ENCODE results near the gene SPP1. TPM values are rescaled to one million over a fixed set of nuclear protein-coding genes. Genes with fewer than 3 reads are reported as not detected.

Gene SPP1
- total and polyA plus RNA-seq, 10 of the 15 experiments (the other 5 are each of a cell fraction or from before 2014, with no cell fraction given), result 0.05 to 1.1 (median 0.39) TPM; not detected in 6

DNA sequence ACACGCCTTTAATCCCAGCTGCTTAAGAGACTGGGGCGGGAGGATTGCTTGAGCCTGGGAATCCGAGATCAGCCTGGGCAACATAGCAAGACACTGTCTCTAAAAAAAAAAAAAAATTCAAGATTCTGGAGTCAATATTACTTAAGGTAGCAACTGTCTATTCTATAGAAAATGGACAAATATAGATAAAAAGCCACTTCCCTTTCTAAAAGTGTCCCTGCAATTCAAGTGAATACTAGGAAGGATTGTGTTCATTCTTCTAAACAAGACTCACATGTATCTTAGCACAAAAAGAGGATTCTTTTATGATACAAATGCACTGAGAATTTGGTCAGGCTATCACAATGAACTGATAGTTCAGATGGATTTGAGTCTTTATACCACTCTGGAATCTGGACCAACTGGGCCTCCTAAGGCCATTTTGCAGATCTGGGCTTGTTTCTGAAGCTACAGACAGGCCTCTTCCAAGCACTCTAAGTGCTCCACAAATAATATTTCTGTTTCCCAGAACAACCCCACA is 38.9 kb downstream of the SPP1 start:
- H3K27ac ChIP-seq (ENCODE audit: control insufficient read depth, insufficient read depth), result no peak overlapping the region
- no peak for TF ChIP-seq SMARCA5 (IDR thresholded peaks at IDR 0.05)
- no peak for TF ChIP-seq CEBPB (IDR thresholded peaks at IDR 0.05; ENCODE audit: borderline replicate concordance in 1 of 2, low read depth in 2 of 2, low read length in 2 of 2)
- no peak for TF ChIP-seq FOXM1 (IDR thresholded peaks at IDR 0.05; ENCODE audit: low read depth, low read length)
- no peak for TF ChIP-seq ASH2L (IDR thresholded peaks at IDR 0.05; ENCODE audit: borderline replicate concordance, low read depth)
- TF ChIP-seq, protein P1, sequence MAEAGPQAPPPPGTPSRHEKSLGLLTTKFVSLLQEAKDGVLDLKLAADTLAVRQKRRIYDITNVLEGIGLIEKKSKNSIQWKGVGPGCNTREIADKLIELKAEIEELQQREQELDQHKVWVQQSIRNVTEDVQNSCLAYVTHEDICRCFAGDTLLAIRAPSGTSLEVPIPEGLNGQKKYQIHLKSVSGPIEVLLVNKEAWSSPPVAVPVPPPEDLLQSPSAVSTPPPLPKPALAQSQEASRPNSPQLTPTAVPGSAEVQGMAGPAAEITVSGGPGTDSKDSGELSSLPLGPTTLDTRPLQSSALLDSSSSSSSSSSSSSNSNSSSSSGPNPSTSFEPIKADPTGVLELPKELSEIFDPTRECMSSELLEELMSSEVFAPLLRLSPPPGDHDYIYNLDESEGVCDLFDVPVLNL (IDR thresholded peaks at IDR 0.05; ENCODE audit: low read depth, low read length), result no peak
- TF ChIP-seq SMC3 (IDR thresholded peaks at IDR 0.05; ENCODE audit: borderline replicate concordance, low read length), result no peak
- TF ChIP-seq, protein P2, sequence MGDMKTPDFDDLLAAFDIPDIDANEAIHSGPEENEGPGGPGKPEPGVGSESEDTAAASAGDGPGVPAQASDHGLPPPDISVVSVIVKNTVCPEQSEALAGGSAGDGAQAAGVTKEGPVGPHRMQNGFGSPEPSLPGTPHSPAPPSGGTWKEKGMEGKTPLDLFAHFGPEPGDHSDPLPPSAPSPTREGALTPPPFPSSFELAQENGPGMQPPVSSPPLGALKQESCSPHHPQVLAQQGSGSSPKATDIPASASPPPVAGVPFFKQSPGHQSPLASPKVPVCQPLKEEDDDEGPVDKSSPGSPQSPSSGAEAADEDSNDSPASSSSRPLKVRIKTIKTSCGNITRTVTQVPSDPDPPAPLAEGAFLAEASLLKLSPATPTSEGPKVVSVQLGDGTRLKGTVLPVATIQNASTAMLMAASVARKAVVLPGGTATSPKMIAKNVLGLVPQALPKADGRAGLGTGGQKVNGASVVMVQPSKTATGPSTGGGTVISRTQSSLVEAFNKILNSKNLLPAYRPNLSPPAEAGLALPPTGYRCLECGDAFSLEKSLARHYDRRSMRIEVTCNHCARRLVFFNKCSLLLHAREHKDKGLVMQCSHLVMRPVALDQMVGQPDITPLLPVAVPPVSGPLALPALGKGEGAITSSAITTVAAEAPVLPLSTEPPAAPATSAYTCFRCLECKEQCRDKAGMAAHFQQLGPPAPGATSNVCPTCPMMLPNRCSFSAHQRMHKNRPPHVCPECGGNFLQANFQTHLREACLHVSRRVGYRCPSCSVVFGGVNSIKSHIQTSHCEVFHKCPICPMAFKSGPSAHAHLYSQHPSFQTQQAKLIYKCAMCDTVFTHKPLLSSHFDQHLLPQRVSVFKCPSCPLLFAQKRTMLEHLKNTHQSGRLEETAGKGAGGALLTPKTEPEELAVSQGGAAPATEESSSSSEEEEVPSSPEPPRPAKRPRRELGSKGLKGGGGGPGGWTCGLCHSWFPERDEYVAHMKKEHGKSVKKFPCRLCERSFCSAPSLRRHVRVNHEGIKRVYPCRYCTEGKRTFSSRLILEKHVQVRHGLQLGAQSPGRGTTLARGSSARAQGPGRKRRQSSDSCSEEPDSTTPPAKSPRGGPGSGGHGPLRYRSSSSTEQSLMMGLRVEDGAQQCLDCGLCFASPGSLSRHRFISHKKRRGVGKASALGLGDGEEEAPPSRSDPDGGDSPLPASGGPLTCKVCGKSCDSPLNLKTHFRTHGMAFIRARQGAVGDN (IDR thresholded peaks at IDR 0.05), result no peak
- TF ChIP-seq, protein P3, sequence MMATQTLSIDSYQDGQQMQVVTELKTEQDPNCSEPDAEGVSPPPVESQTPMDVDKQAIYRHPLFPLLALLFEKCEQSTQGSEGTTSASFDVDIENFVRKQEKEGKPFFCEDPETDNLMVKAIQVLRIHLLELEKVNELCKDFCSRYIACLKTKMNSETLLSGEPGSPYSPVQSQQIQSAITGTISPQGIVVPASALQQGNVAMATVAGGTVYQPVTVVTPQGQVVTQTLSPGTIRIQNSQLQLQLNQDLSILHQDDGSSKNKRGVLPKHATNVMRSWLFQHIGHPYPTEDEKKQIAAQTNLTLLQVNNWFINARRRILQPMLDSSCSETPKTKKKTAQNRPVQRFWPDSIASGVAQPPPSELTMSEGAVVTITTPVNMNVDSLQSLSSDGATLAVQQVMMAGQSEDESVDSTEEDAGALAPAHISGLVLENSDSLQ (IDR thresholded peaks at IDR 0.05), result no peak
- no peak for TF ChIP-seq NR2F1 (conservative IDR thresholded peaks at IDR 0.05)
- no peak for TF ChIP-seq CBFB (IDR thresholded peaks at IDR 0.05; ENCODE audit: low read depth)
- TF ChIP-seq HDGF (IDR thresholded peaks at IDR 0.05), result no peak
- H2AFZ ChIP-seq (ENCODE audit: control insufficient read depth, low read depth, low read length), result no peak overlapping the region
- FAIRE-seq (no peak), DNase-seq (ENCODE audit: low read depth, low spot score) (no peak), ATAC-seq (no peak)
- POLR2A ChIA-PET, result no interaction called here
- SMC1A ChIA-PET (ENCODE audit: uncharacterized antibody, unreplicated experiment), result interaction anchor here (0.9 to 1.8 kb wide), 3 partner anchors 19 to 410 kb away, joined by 3 read pairs; no protein-coding TSS in a partner anchor
- 96% methylated on average over 3 of the region's 3 CpGs for WGBS (ENCODE audit: insufficient coverage, insufficient replicate concordance, low lambda C conversion rate, missing lambda C conversion rate)
- no peaks in the 10 kb centered on the region for H3K27me3 ChIP-seq (replicated peaks in 1 of 2; ENCODE audit: control insufficient read depth in 2 of 2, insufficient read depth in 2 of 2, low read length in 1 of 2)
- H3K4me2 ChIP-seq (ENCODE audit: control insufficient read depth, insufficient read depth), result no peak overlapping the region
- BruUV-seq (replicated peaks), result no TSS peak
- no peaks in the 10 kb centered on the region for H3K36me3 ChIP-seq (ENCODE audit: control insufficient read depth in 2 of 2, insufficient read depth in 2 of 2, low read length in 1 of 2)
- H3K4me3 ChIP-seq, result no peak overlapping the region
- no peak overlapping the region for H3K9ac ChIP-seq (ENCODE audit: control insufficient read depth, insufficient read depth, low read length)
- in situ Hi-C loops (cut with MboI) (no loop called here), intact Hi-C loops (cut with micrococcal nuclease; ENCODE audit: unreplicated experiment) (no loop called here)
- CTCF ChIA-PET, result interaction anchor here (0.6 to 2.3 kb wide), 2 partner anchors 19 to 625 kb away, joined by 3 to 7 read pairs; no protein-coding TSS in a partner anchor
- H4K20me1 ChIP-seq (ENCODE audit: control insufficient read depth, insufficient read depth), result no peaks in the 10 kb centered on the region
- no peaks in the 10 kb centered on the region for H3K9me3 ChIP-seq (replicated peaks; ENCODE audit: control insufficient read depth, insufficient read depth, low read length)
- RAD21 ChIA-PET (ENCODE audit: unreplicated experiment), result interaction anchor here (2.8 kb wide), 1 partner anchor 19 kb away, joined by 9 read pairs; no protein-coding TSS in a partner anchor
- peaks cover 20% of the 10 kb centered on the region for H3K79me2 ChIP-seq (ENCODE audit: control insufficient read depth, insufficient read depth, low read length)
- peaks cover 15% of the 10 kb centered on the region for H3K4me1 ChIP-seq (ENCODE audit: control insufficient read depth, insufficient read depth, low read length)

Data from GM12878 (cell line).